Activated CD4-positive, CD25-positive, alpha-beta regulatory T cell treated with anti-CD3 and anti-CD28 coated beads, Interleukin-2, amount 50 U/mL, for 24 hours (primary cell): ENCODE measurements around the gene RBM44.
"Not testable (repeated sequence)": the region's sequence is repeated elsewhere in the genome, so short reads cannot be mapped to it uniquely, and the experiment has no call there.

Experiments used
- ATAC-seq, 2 donors: fragments of 150-1000 bp; cut with Tn5 transposase; one replicate each; pipeline ENCODE4 v1.10.0; 2021; ENCODE audit warnings: mild to moderate bottlenecking in 1 of 2, moderate library complexity in 1 of 2

Gene RBM44

GRCh38 chr2:237798236-237799059 is at the start of gene RBM44:
Gene RBM44 (plus strand): TSS chr2:237798779. CDS start chr2:237813610, 14,831 bp downstream.
- no peak for ATAC-seq

DNA sequence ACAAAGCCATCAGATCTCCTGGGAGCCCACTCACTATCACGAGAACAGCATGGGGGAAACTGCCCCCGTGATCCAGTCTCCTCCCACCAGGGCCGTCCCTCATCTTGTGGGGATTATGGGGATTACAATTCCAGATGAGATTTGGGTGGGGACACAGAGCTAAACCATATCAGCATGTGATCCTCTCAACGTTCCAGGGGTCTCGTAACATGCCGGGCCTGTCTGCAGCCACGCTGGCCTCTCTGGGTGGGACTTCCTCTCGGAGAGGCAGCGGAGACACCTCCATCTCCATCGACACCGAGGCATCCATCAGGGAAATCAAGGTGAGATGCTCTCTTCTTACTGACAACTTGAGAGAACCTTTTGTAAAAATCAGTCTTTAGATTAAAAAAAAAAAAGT is 49.6 kb upstream of the RBM44 start:
- ATAC-seq: no peak

GRCh38 chr2:237749961-237750360 is 48.6 kb upstream of the RBM44 start:
- no peak for ATAC-seq

DNA sequence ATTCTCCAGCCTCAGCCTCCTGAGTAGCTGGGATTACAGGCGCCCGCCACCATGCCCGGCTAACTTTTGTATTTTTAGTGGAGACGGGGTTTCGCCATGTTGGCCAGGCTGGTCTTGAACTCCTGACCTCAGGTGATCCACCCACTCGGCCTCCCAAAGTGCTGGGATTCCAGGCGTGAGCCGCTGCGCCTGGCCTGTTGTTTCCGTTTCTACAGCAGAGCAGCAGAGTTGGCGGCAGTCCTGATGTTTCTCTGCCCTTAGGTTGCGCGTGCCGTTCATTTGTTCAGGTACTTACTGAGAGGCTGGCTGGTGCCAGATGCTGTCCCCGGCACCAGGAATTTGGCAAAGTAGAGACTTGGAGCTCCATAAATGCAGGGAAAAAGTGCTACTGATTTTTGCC is 48.1 kb upstream of the RBM44 start:
- ATAC-seq: not testable (repeated sequence)

DNA sequence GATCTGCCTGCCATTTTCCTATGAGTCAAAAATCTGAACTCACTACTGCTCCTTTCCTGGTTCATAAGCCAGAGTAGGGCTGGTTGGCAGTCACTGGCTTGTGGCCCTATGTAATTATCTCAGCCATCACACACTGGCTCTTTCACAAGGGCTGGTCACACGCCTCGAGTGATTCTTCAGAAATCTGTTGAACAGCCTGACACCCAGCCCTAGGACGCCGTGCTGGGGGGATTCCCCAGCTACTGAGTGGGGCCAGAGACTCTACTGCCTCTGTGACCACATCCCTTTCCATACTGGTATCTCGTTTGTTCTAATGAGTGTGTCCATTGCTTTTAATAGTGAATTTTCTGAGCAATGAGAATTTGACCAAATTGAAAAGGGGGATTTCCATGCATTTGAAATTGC is 45.8 kb upstream of the RBM44 start:
- ATAC-seq: peak; percentile 98

DNA sequence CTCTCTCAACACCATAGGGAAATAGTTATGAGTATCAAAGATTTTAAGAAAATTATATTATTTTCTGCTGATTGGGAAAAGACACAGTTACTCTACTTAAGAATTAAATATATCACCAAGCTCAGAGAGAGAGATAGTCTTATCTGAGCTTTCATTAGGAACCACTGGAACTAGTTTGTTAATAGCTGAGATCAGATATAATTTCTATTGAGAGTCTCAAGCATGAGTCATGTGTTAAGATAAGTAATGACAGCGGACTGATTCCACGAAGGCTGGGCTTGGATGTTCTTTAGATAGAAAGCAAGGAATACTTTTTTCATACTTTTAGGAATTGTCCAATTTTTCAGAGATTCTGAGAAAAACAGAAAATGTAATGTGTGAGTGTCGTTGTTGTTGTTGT is 44.4 kb upstream of the RBM44 start:
- no peak for ATAC-seq

GRCh38 chr2:237754626-237755248 is 43.8 kb upstream of the RBM44 start:
- no peak for ATAC-seq

DNA sequence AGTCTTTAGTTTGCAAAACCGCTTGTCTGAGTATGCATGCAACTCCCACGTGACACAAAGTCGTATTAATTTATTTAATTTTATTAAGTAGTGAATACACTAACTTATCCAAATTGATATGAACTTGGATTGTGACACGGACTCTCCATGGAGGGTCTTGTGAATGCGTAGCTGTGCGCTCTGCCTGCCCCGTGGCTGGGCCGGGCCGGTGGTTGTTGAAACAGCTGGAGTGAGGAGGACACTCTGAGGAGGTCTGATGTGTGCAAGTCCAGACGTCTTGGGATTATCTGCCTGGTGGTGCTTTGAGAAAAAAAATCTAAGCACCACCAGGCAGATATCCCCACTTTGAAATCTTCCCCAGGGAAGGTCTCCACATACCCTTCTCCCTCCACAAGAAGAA is 41.0 kb upstream of the RBM44 start:
- no peak for ATAC-seq

- ATAC-seq: no peak
Measured at GRCh38 chr2:237758185-237758584, 40.4 kb upstream of the RBM44 start.

DNA sequence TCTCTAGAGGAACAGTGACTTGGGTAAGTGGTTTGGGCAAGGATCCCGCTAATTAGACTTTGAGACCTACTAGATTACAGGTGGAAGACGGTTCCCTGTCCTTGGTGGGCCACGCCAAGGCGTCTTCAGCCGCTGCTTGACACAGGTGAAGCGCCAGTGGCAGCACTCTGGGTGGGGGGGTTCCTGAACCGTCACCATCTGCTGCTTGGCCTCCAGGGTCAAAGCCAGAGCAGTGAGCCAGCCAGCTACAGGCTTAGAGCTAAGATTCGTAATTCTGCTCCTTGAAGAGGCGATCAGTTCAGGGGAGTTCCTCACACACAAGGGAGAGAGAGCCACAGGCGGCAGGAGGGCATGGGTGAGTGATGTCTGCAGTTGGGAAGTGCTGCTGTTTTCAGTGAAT is 39.4 kb upstream of the RBM44 start:
- ATAC-seq: no peak

- no peak for ATAC-seq
Measured at GRCh38 chr2:237760506-237761502, 37.8 kb upstream of the RBM44 start.

- peak in 1 of 2 donors; percentile 17 for ATAC-seq
Measured at GRCh38 chr2:237762291-237763182, 36.0 kb upstream of the RBM44 start.

- ATAC-seq: no peak
Measured at GRCh38 chr2:237763812-237764211, 34.8 kb upstream of the RBM44 start.

- not testable (repeated sequence) for ATAC-seq
Measured at GRCh38 chr2:237765122-237765521, 33.5 kb upstream of the RBM44 start.

DNA sequence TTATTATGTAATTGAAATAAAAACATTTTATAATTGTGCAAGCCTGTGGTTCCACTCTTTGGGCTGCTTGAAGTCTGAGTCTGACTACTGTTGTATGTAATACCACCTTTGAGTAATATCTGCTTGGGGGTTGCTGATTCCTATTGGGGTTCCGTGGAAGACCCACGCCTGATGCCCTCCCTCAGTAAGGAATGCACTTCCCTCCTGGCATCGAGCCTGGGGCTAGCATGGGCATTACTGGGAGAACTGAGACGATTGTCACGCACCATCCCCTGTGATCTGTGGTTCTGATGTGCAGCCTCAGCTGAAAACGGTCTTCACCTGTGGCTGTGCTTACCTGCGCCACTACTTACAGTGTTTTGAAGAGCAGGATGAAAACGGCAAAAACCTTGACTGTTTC is 32.7 kb upstream of the RBM44 start:
- ATAC-seq: no peak

GRCh38 chr2:237766340-237766739 is 32.2 kb upstream of the RBM44 start:
- no peak for ATAC-seq

- ATAC-seq: no peak
Measured at GRCh38 chr2:237772513-237772912, 26.1 kb upstream of the RBM44 start.

- ATAC-seq: no peak
Measured at GRCh38 chr2:237773826-237774225, 24.8 kb upstream of the RBM44 start.

DNA sequence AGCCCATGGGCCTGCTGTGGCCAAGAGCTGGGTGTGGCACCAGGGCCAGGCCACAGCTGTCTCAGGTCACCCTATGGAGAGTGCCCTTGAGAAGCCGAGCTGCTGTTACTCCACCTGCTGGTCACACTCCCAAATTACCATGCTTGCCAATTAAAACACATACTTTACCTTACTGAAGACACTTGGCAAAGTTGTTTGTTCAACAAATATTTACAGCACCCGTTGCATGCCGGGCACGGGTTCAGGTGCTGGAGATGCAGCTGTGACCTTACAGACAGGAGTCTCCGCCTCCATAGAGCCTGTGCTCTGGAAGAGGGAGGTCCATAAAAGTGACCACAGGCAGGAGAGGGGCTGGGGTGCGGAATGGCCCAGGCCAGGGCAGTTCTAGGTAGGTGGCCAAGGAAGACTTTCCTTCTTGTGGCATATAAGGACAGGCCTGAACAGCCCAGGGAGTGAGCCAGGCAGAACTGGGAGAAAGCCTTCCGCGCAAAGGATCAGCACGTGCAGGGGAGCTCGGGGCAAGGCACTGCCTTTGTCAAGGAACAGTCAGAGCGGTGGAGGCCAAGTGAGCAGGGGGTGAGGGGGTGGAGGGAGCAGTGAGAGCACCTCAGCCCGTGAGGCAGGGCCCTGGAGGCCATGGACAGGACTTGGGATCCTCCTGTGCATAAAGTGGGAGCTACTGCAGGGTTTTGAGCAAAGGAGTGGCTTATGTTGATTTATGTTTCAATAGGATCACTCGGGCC is 23.6 kb upstream of the RBM44 start:
- peak; percentile 56 to 70 for ATAC-seq

DNA sequence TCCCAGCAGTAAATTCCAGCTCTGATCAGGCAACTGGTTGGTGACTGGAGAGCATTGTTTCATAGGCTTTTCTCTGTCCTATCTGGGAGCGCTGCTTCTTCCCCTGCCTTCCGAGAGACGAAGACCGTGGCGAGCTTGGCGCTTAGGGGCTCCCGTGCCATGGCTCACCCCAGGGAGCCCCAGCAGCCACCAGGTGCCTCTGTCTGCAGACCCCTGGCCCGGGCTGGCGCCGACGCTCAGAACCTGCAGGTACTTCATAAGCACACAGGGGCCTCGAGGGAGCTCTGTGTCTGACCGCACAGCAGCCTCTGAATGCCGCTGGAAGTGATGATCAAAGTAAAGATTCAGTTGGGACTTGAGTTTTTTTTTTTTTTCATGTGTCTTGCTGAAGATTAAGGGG is 19.1 kb upstream of the RBM44 start:
- ATAC-seq: no peak

GRCh38 chr2:237782181-237782580 is 16.4 kb upstream of the RBM44 start:
- ATAC-seq: no peak
